HEK293 (cell line): ENCODE measurements around the gene UFSP2.

ENCODE experiments used
- CTCF ChIP-seq: fragments of 450-650 bp; formaldehyde crosslinking; IDR thresholded peaks from 2 replicates; pipeline ENCODE4 v1.5.1; 2016; ENCODE audit warnings: missing biosample characterization, missing genetic modification characterization
- ELK4 ChIP-seq: IDR thresholded peaks from 2 replicates; pipeline ENCODE4 v1.6.1; 2011; ENCODE audit warnings: mild to moderate bottlenecking, low read depth, low read length, borderline replicate concordance
- KLF7 ChIP-seq: fragments of 450-650 bp; formaldehyde crosslinking; IDR thresholded peaks from 2 replicates; pipeline ENCODE4 v1.5.1; 2016; ENCODE audit warnings: missing biosample characterization, missing genetic modification characterization, borderline replicate concordance
- PBX3 ChIP-seq: sonication (generic); formaldehyde crosslinking; IDR thresholded peaks from 2 replicates; pipeline ENCODE4 v1.8.1; 2022; ENCODE audit warnings: mild to moderate bottlenecking, moderate library complexity, missing genetic modification reagents
- REPIN1 ChIP-seq: fragments of 450-650 bp; formaldehyde crosslinking; IDR thresholded peaks from 2 replicates; pipeline ENCODE4 v1.5.1; 2017; ENCODE audit warnings: missing biosample characterization, missing genetic modification characterization, low read depth
- SCRT1 ChIP-seq: fragments of 450-650 bp; formaldehyde crosslinking; IDR thresholded peaks from 2 replicates; pipeline ENCODE4 v1.5.1; 2016; ENCODE audit warnings: missing biosample characterization, missing genetic modification characterization, borderline replicate concordance
- SP3 ChIP-seq: fragments of 450-650 bp; formaldehyde crosslinking; IDR thresholded peaks from 2 replicates; pipeline ENCODE4 v1.5.1; 2016; ENCODE audit warnings: missing biosample characterization, missing genetic modification characterization
- TRIM28 ChIP-seq: IDR thresholded peaks from 2 replicates; pipeline ENCODE4 v1.6.1; 2011; ENCODE audit warnings: low read length, control low read depth, borderline replicate concordance
- ZBTB20 ChIP-seq: fragments of 450-650 bp; formaldehyde crosslinking; IDR thresholded peaks from 2 replicates; pipeline ENCODE4 v1.5.1; 2016; ENCODE audit warnings: missing biosample characterization, missing genetic modification characterization
- ZBTB21 ChIP-seq: fragments of 450-650 bp; formaldehyde crosslinking; IDR thresholded peaks from 2 replicates; pipeline ENCODE4 v1.5.1; 2017; ENCODE audit warnings: missing biosample characterization, missing genetic modification characterization
- ZEB2 ChIP-seq: fragments of 450-650 bp; formaldehyde crosslinking; IDR thresholded peaks from 2 replicates; pipeline ENCODE4 v1.5.1; 2016; ENCODE audit warnings: missing biosample characterization, missing genetic modification characterization
- ZNF146 ChIP-seq: fragments of 450-650 bp; formaldehyde crosslinking; IDR thresholded peaks from 2 replicates; pipeline ENCODE4 v1.5.1; 2016; ENCODE audit warnings: missing biosample characterization, missing genetic modification characterization
- ZNF148 ChIP-seq: fragments of 450-650 bp; formaldehyde crosslinking; IDR thresholded peaks from 2 replicates; pipeline ENCODE4 v1.5.0; 2017; ENCODE audit warnings: missing biosample characterization, missing genetic modification characterization, borderline replicate concordance
- ZNF16 ChIP-seq: fragments of 450-650 bp; formaldehyde crosslinking; IDR thresholded peaks from 2 replicates; pipeline ENCODE4 v1.5.1; 2016; ENCODE audit warnings: low read depth, missing biosample characterization, missing genetic modification characterization
- ZNF24 ChIP-seq: fragments of 450-650 bp; formaldehyde crosslinking; IDR thresholded peaks from 2 replicates; pipeline ENCODE4 v1.5.1; 2016; ENCODE audit warnings: missing biosample characterization, missing genetic modification characterization
- ZNF292 ChIP-seq: fragments of 450-650 bp; formaldehyde crosslinking; IDR thresholded peaks from 2 replicates; pipeline ENCODE4 v1.5.1; 2016; ENCODE audit warnings: low read depth, missing biosample characterization, missing genetic modification characterization, borderline replicate concordance
- ZNF426 ChIP-seq: fragments of 450-650 bp; formaldehyde crosslinking; IDR thresholded peaks from 2 replicates; pipeline ENCODE4 v1.5.1; 2017; ENCODE audit warnings: missing biosample characterization, missing genetic modification characterization, mild to moderate bottlenecking, inconsistent platforms, moderate library complexity
- ZNF488 ChIP-seq: fragments of 450-650 bp; formaldehyde crosslinking; IDR thresholded peaks from 2 replicates; pipeline ENCODE4 v1.5.1; 2016; ENCODE audit warnings: missing biosample characterization, missing genetic modification characterization
- ZNF501 ChIP-seq: fragments of 450-650 bp; formaldehyde crosslinking; IDR thresholded peaks from 2 replicates; pipeline ENCODE4 v1.5.1; 2016; ENCODE audit warnings: missing biosample characterization, missing genetic modification characterization
- ZNF548 ChIP-seq: fragments of 450-650 bp; formaldehyde crosslinking; IDR thresholded peaks from 2 replicates; pipeline ENCODE4 v1.5.1; 2016; ENCODE audit warnings: missing biosample characterization, missing genetic modification characterization
- ZNF580 ChIP-seq: fragments of 450-650 bp; formaldehyde crosslinking; IDR thresholded peaks from 2 replicates; pipeline ENCODE4 v1.5.1; 2016; ENCODE audit warnings: missing biosample characterization, missing genetic modification characterization
- ZNF600 ChIP-seq: fragments of 450-650 bp; formaldehyde crosslinking; IDR thresholded peaks from 2 replicates; pipeline ENCODE4 v1.5.1; 2016; ENCODE audit warnings: missing biosample characterization, missing genetic modification characterization
- ZNF624 ChIP-seq: fragments of 450-650 bp; formaldehyde crosslinking; IDR thresholded peaks from 2 replicates; pipeline ENCODE4 v1.5.1; 2017; ENCODE audit warnings: missing biosample characterization, missing genetic modification characterization
- ZNF626 ChIP-seq: fragments of 450-650 bp; sonication (Bioruptor Pico); formaldehyde crosslinking; IDR thresholded peaks from 2 replicates; pipeline ENCODE4 v1.5.1; 2018; ENCODE audit warnings: missing biosample characterization, missing genetic modification characterization, inconsistent platforms
- ZNF645 ChIP-seq: fragments of 450-650 bp; formaldehyde crosslinking; IDR thresholded peaks from 2 replicates; pipeline ENCODE4; 2016; ENCODE audit warnings: missing biosample characterization, missing genetic modification characterization
- ZNF677 ChIP-seq: fragments of 450-650 bp; IDR thresholded peaks from 2 replicates; pipeline ENCODE4 v1.5.0; 2018; ENCODE audit warnings: missing biosample characterization, mild to moderate bottlenecking, missing genetic modification characterization, moderate library complexity
- ZNF692 ChIP-seq: fragments of 450-650 bp; formaldehyde crosslinking; IDR thresholded peaks from 2 replicates; pipeline ENCODE4 v1.5.1; 2016; ENCODE audit warnings: missing biosample characterization, missing genetic modification characterization
- ZNF776 ChIP-seq: fragments of 450-650 bp; formaldehyde crosslinking; IDR thresholded peaks from 2 replicates; pipeline ENCODE4 v1.5.0; 2017; ENCODE audit warnings: missing biosample characterization, missing genetic modification characterization, borderline replicate concordance
- ZNF830 ChIP-seq: fragments of 450-650 bp; IDR thresholded peaks from 2 replicates; pipeline ENCODE4 v1.5.0; 2018; ENCODE audit warnings: missing biosample characterization, missing genetic modification characterization, low read depth, mild to moderate bottlenecking, moderate library complexity
- ZNF843 ChIP-seq: fragments of 450-650 bp; formaldehyde crosslinking; IDR thresholded peaks from 2 replicates; pipeline ENCODE4 v1.5.1; 2016; ENCODE audit warnings: missing biosample characterization, missing genetic modification characterization

Gene UFSP2

GRCh38 chr4:185425647-185426352 lies at the start of gene UFSP2 (continued):
- TF ChIP-seq ZBTB20 (tag by site-specific recombination) (no peak; the same call in 1 of the 2 replicates), ZNF488 (no peak), ZNF677 (tag by site-specific recombination) (no peak), ELK4 (no peak), ZNF600 (tag by site-specific recombination) (peak; percentile 96), REPIN1 (tag by site-specific recombination) (no peak), ZEB2 (tag by site-specific recombination) (no peak), ZNF501 (tag by site-specific recombination) (peak; percentile 15; the same call in 1 of the 2 replicates), PBX3 (CRISPR knock-in tag) (no peak), ZNF24 (tag by site-specific recombination) (no peak), ZNF548 (tag by site-specific recombination) (no peak), ZNF426 (tag by site-specific recombination) (no peak), KLF7 (tag by site-specific recombination) (no peak), ZNF146 (tag by site-specific recombination) (no peak), ZNF626 (tag by site-specific recombination) (no peak), SP3 (tag by site-specific recombination) (peak; percentile 92), ZNF692 (tag by site-specific recombination) (no peak), ZNF830 (tag by site-specific recombination) (no peak), SCRT1 (tag by site-specific recombination) (no peak), ZNF292 (no peak), ZNF624 (no peak), CTCF (tag by site-specific recombination) (no peak), ZNF16 (no peak), ZNF645 (no peak), ZNF843 (tag by site-specific recombination) (no peak), ZNF776 (no peak), ZBTB21 (tag by site-specific recombination) (peak; percentile 94), ZNF148 (tag by site-specific recombination) (no peak), TRIM28 (no peak), ZNF580 (tag by site-specific recombination) (no peak)
